Lower lobe of right lung (tissue), 2 donors: ENCODE results near the gene PSMC5. TPM values are rescaled to one million over a fixed set of nuclear protein-coding genes. Genes with fewer than 3 reads are reported as not detected.

Experiments used
- ATAC-seq, 2 donors: fragments of 200-7000 bp; cut with Tn5 transposase; one replicate each; pipeline ENCODE4 v1.9.1; 2020 to 2022; ENCODE audit warnings: mild to moderate bottlenecking in 2 of 2, moderate library complexity in 2 of 2
- DNase-seq: peaks from one replicate; pipeline ENCODE4 v3.0.0-alpha.2; 2020
- H3K27ac ChIP-seq: fragments of 200-600 bp; one replicate; pipeline ENCODE4 v1.8.0; 2022
- H3K27me3 ChIP-seq: fragments of 200-600 bp; one replicate; pipeline ENCODE4 v1.8.0; 2022; ENCODE audit warnings: low read depth
- H3K36me3 ChIP-seq: fragments of 200-600 bp; one replicate; pipeline ENCODE4 v1.8.0; 2022; ENCODE audit warnings: mild to moderate bottlenecking
- H3K4me1 ChIP-seq: fragments of 200-600 bp; one replicate; pipeline ENCODE4 v1.8.0; 2022
- H3K4me3 ChIP-seq: fragments of 200-600 bp; one replicate; pipeline ENCODE4 v1.8.0; 2022; ENCODE audit warnings: mild to moderate bottlenecking
- H3K9me3 ChIP-seq: fragments of 200-600 bp; one replicate; pipeline ENCODE4 v1.8.0; 2022
- CTCF ChIP-seq: fragments of 200-600 bp; IDR thresholded peaks from one replicate; pipeline ENCODE4 v1.8.0; 2022; ENCODE audit warnings: antibody characterized with exemption, mild to moderate bottlenecking
- intact Hi-C: fragments of 100-400 bp; cut with DNase I; formaldehyde crosslinking; loops from one replicate; pipeline ENCODE4 v1.11.0; 2022
- long read RNA-seq: library from polyadenylated mRNA; unstranded; transcript quantifications from one replicate; pipeline ENCODE4 v2.0.0, GENCODE V29; 2021
- total RNA-seq: library from RNA; stranded (reverse); fragmentation: NEBNext Ultra II Directional; extraction: Animal tissue kit (Norgen Biotek cat#: 25700); gene quantifications from one replicate; pipeline ENCODE4 v1.2.1, GENCODE V29; 2021
- donor health status: DM: no; HTN: yes; CAD: no; lungs with severe emphysema.

The PSMC5 gene
- total RNA-seq, result 98.6 TPM
- long read RNA-seq, transcript PSMC5-201 (12 exons, 1,579 nt), result major isoform, 113 of 176 reads
- long read RNA-seq, transcript PSMC5-212 (11 exons, 1,474 nt), result minor isoform, 11 of 176 reads
- long read RNA-seq, transcript PSMC5-203 (12 exons, 1,680 nt), result minor isoform, 17 of 176 reads
- long read RNA-seq, partial matches to known transcripts, result 14 of 176 reads
- long read RNA-seq, other reads (novel, unspliced or antisense), result 21 of 176 reads

- ATAC-seq, result peak; percentile 96 to 98
- peaks cover 71% of the 10 kb centered on the region for H3K36me3 ChIP-seq
- peaks cover 32% of the 10 kb centered on the region for H3K4me1 ChIP-seq
- TF ChIP-seq CTCF, result peak; percentile 66
- intact Hi-C loops, result no loop called here
- peak; percentile 97 for DNase-seq
- H3K9me3 ChIP-seq, result no peaks in the 10 kb centered on the region
- H3K27ac ChIP-seq, result peak within 1 kb of the TSS; percentile 91
- peak within 1 kb of the TSS; percentile 90 for H3K4me3 ChIP-seq
- H3K27me3 ChIP-seq, result no peaks in the 10 kb centered on the region
These were observed at the start of gene PSMC5, which contains the start of gene FTSJ3 for GRCh38 chr17:63827002-63827800. Gene PSMC5, plus strand, starts transcription at chr17:63827431. Its CDS starts 60 bp downstream, at chr17:63827491. Gene FTSJ3, minus strand, starts transcription at chr17:63827663. Its CDS starts 761 bp downstream, at chr17:63826902.

GRCh38 chr17:63780507-63780906 is 46.7 kb upstream of the PSMC5 start:
- Histone ChIP-seq H3K4me3 (no peak overlapping the region), H3K9me3 (no peaks in the 10 kb centered on the region), H3K4me1 (peaks cover 57% of the 10 kb centered on the region), H3K27me3 (no peaks in the 10 kb centered on the region), H3K36me3 (peaks cover 47% of the 10 kb centered on the region), H3K27ac (no peak overlapping the region)
- no peak for TF ChIP-seq CTCF
- DNase-seq, result no peak
- intact Hi-C loops, result no loop called here
- ATAC-seq, result peak; percentile 38 to 57

GRCh38 chr17:63780928-63781327 is 46.3 kb upstream of the PSMC5 start:
- peak; percentile 43 to 62 for ATAC-seq
- H3K27me3 ChIP-seq, result no peaks in the 10 kb centered on the region
- H3K36me3 ChIP-seq, result peaks cover 50% of the 10 kb centered on the region
- TF ChIP-seq CTCF, result no peak
- intact Hi-C loops, result no loop called here
- no peak for DNase-seq
- no peak overlapping the region for H3K4me3 ChIP-seq
- no peaks in the 10 kb centered on the region for H3K9me3 ChIP-seq
- peaks cover 53% of the 10 kb centered on the region for H3K4me1 ChIP-seq
- no peak overlapping the region for H3K27ac ChIP-seq

GRCh38 chr17:63783522-63783921 is 43.7 kb upstream of the PSMC5 start:
- DNase-seq (no peak), ATAC-seq (no peak)
- Histone ChIP-seq H3K27me3 (no peaks in the 10 kb centered on the region), H3K36me3 (peaks cover 57% of the 10 kb centered on the region), H3K4me1 (peaks cover 30% of the 10 kb centered on the region), H3K27ac (no peak overlapping the region), H3K9me3 (no peaks in the 10 kb centered on the region), H3K4me3 (no peak overlapping the region)
- no peak for TF ChIP-seq CTCF
- intact Hi-C loops, result no loop called here

GRCh38 chr17:63785556-63785955 is 41.7 kb upstream of the PSMC5 start:
- Histone ChIP-seq H3K4me1 (peaks cover 25% of the 10 kb centered on the region), H3K27me3 (no peaks in the 10 kb centered on the region), H3K36me3 (peaks cover 66% of the 10 kb centered on the region), H3K9me3 (no peaks in the 10 kb centered on the region), H3K4me3 (no peak overlapping the region), H3K27ac (no peak overlapping the region)
- intact Hi-C loops, result no loop called here
- ATAC-seq, result no peak
- no peak for DNase-seq
- no peak for TF ChIP-seq CTCF
